ENCODE data around the gene FAM20C. TPM values are rescaled to one million over a fixed set of nuclear protein-coding genes. Genes with fewer than 3 reads are reported as not detected.
"Not testable (repeated sequence)": the region's sequence is repeated elsewhere in the genome, so short reads cannot be mapped to it uniquely, and the experiment has no call there.

FAM20C gene
- total RNA-seq, 1 donor from 2014 or later = 42.9 TPM

- H3K9me3 ChIP-seq = no peaks in the 10 kb centered on the region
- no peaks in the 10 kb centered on the region for H3K36me3 ChIP-seq
- no peaks in the 10 kb centered on the region for H3K27me3 ChIP-seq (ENCODE audit: low read depth)
- no peak for TF ChIP-seq CTCF (IDR thresholded peaks at IDR 0.05)
- DNase-seq = no peak
- H3K27ac ChIP-seq = no peak overlapping the region
- intact Hi-C loops (cut with DNase I) = no loop called here
- no peak for ATAC-seq
- no peaks in the 10 kb centered on the region for H3K4me1 ChIP-seq
- no peak overlapping the region for H3K4me3 ChIP-seq
Measured at GRCh38 chr7:179209-179681, 13.1 kb upstream of the FAM20C start.

- no peaks in the 10 kb centered on the region for H3K9me3 ChIP-seq
- intact Hi-C loops (cut with DNase I) = no loop called here
- no peaks in the 10 kb centered on the region for H3K36me3 ChIP-seq
- TF ChIP-seq CTCF (IDR thresholded peaks at IDR 0.05) = no peak
- peaks cover 4% of the 10 kb centered on the region for H3K4me1 ChIP-seq
- H3K27me3 ChIP-seq (ENCODE audit: low read depth) = no peaks in the 10 kb centered on the region
- no peak overlapping the region for H3K4me3 ChIP-seq
- no peak overlapping the region for H3K27ac ChIP-seq
- ATAC-seq = no peak
- no peak for DNase-seq
Measured at GRCh38 chr7:179948-180694, 12.2 kb upstream of the FAM20C start.

- ATAC-seq (no peak), DNase-seq (no peak)
- H3K27ac ChIP-seq = no peak overlapping the region
- no peak overlapping the region for H3K4me3 ChIP-seq
- no peaks in the 10 kb centered on the region for H3K36me3 ChIP-seq
- TF ChIP-seq CTCF (IDR thresholded peaks at IDR 0.05) = no peak
- intact Hi-C loops (cut with DNase I) = no loop called here
- no peaks in the 10 kb centered on the region for H3K27me3 ChIP-seq (ENCODE audit: low read depth)
- H3K9me3 ChIP-seq = no peaks in the 10 kb centered on the region
- peaks cover 4% of the 10 kb centered on the region for H3K4me1 ChIP-seq
Measured at GRCh38 chr7:181738-182137, 10.6 kb upstream of the FAM20C start.

- H3K9me3 ChIP-seq; H3K4me1 ChIP-seq; H3K27me3 ChIP-seq (ENCODE audit: low read depth); ATAC-seq; intact Hi-C loops (cut with DNase I); H3K36me3 ChIP-seq; DNase-seq; H3K27ac ChIP-seq; H3K4me3 ChIP-seq: not testable (repeated sequence)
Measured at GRCh38 chr7:182502-182901, 9.9 kb upstream of the FAM20C start.

- Histone ChIP-seq H3K4me1 (peaks cover 4% of the 10 kb centered on the region), H3K4me3 (no peak overlapping the region), H3K9me3 (no peaks in the 10 kb centered on the region), H3K27ac (no peak overlapping the region), H3K27me3 (ENCODE audit: low read depth) (no peaks in the 10 kb centered on the region), H3K36me3 (no peaks in the 10 kb centered on the region)
- TF ChIP-seq CTCF (IDR thresholded peaks at IDR 0.05) = no peak
- no peak for ATAC-seq
- no peak for DNase-seq
- intact Hi-C loops (cut with DNase I) = no loop called here
Measured at GRCh38 chr7:183496-184292, 8.7 kb upstream of the FAM20C start.

Measured in lower lobe of right lung (tissue), 2 donors.